GM21390 (cell line): Measurements from ENCODE around the gene CYP26B1.

Experiments used
- ATAC-seq: cut with Tn5 transposase; IDR thresholded peaks from one replicate; pipeline ENCODE4 v1.9.1; 2021; ENCODE audit not compliant: unreplicated experiment

The CYP26B1 gene

GRCh38 chr2:72155737-72156136, 8.1 kb upstream of the CYP26B1 start:
- no peak for ATAC-seq

GRCh38 chr2:72155151-72155550, 7.5 kb upstream of the CYP26B1 start:
- ATAC-seq, result no peak

- no peak for ATAC-seq
Measured at GRCh38 chr2:72154386-72154975, 6.8 kb upstream of the CYP26B1 start.

GRCh38 chr2:72153924-72154323, 6.3 kb upstream of the CYP26B1 start:
- no peak for ATAC-seq

- no peak for ATAC-seq
Measured at GRCh38 chr2:72153026-72153791, 5.5 kb upstream of the CYP26B1 start.

- ATAC-seq, result no peak
Measured at GRCh38 chr2:72150861-72151356, 3.2 kb upstream of the CYP26B1 start.

- ATAC-seq, result peak; percentile 85
Measured at GRCh38 chr2:72150157-72150860, 2.6 kb upstream of the CYP26B1 start.

- no peak for ATAC-seq
Measured at GRCh38 chr2:72149556-72150156, 2.0 kb upstream of the CYP26B1 start.

- no peak for ATAC-seq
Measured at GRCh38 chr2:72148837-72149555, 1.3 kb upstream of the CYP26B1 start.

- no peak for ATAC-seq
Measured at GRCh38 chr2:72148003-72148836, 558 bp upstream of the CYP26B1 start.

- no peak for ATAC-seq
Measured at GRCh38 chr2:72146347-72147302, 1.0 kb downstream of the CYP26B1 start.

GRCh38 chr2:72145658-72146329, 1.9 kb downstream of the CYP26B1 start:
- no peak for ATAC-seq

GRCh38 chr2:72145289-72145657, 2.4 kb downstream of the CYP26B1 start:
- no peak for ATAC-seq

GRCh38 chr2:72144632-72145288, 2.9 kb downstream of the CYP26B1 start:
- ATAC-seq, result no peak

- ATAC-seq, result no peak
Measured at GRCh38 chr2:72144274-72144631, 3.4 kb downstream of the CYP26B1 start.

GRCh38 chr2:72143441-72144273, 4.0 kb downstream of the CYP26B1 start:
- ATAC-seq, result no peak
